Hematopoietic multipotent progenitor cell treated with erythropoietin and hydrocortisone succinate and interleukin-3 and kit ligand, for 15 days (in vitro differentiated cells): ENCODE results near the gene RASSF8.

ENCODE experiments used
- DNase-seq: peaks from one replicate; pipeline ENCODE4 v3.0.0-alpha.2; 2015; ENCODE audit warnings: low spot score

Gene RASSF8

DNA sequence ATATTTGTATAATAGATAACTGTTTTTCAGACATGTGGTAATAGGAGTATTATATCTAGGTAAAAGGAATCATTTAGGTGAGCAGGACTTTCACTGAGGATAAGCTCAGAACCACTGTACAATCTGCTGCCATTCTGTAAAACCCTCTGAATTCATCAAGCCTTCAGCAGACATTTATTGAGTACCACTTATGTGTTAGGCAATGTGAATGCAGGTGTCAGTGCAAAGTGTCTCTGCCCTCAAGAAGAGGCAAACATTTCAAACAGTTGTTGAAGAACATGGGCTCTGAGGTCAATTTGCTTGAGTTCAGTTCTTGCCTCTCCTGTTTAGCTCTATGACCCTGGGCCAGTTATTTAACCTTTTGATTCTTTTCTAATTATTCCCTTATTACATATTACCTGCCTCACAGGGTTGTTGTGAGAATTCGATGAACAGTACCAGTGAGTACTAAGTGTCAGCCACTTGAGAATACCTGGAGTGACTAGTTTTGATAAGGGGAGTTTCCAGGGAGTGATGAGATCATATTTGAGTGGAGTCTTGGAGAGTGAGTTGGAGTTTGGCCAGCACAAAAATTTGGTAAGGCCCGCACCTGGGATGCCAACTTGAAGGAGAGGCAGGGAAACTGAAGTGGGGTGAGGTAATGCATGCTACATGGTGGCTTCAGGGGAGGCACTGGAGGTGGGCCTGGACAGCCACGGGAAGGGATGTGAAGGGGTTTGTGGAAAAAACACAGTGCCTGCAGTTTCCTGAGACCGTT is 33.7 kb downstream of the RASSF8 start:
- DNase-seq = no peak

DNA sequence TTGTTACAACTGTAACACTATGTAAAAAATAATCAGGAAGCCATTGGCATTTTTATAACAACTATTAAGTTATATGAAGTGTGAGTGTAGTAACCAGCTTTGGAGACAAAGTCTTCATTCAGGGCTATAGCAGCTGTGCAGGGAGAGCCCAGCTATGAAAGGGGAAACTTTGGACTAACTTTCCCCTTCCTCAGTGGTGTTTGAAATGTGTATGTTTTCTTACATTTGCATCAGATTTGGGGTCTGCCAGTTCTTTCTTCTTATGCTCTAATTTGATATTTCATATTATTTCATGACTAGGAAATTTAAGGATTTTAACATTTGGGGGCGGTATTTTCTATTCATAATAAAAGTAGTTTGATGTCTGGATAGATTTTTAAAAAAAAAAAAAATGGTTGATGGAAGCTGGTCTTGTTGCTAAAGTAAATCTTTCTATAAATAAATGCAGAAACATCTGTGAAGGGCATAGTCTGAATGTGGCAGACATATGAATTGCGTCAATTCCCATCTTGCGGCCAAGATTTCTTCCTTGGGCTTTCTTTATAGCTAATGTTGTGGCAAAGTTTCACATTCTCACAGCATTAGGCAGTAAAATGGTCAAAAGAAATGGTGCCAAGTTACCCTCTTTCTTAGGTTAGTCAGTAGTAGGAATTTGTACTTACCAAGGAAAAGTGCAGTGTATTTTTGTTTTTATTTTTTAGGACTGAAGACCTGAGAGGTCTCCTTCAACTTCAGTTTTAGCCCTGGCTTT is 35.6 kb downstream of the RASSF8 start:
- DNase-seq = no peak

DNA sequence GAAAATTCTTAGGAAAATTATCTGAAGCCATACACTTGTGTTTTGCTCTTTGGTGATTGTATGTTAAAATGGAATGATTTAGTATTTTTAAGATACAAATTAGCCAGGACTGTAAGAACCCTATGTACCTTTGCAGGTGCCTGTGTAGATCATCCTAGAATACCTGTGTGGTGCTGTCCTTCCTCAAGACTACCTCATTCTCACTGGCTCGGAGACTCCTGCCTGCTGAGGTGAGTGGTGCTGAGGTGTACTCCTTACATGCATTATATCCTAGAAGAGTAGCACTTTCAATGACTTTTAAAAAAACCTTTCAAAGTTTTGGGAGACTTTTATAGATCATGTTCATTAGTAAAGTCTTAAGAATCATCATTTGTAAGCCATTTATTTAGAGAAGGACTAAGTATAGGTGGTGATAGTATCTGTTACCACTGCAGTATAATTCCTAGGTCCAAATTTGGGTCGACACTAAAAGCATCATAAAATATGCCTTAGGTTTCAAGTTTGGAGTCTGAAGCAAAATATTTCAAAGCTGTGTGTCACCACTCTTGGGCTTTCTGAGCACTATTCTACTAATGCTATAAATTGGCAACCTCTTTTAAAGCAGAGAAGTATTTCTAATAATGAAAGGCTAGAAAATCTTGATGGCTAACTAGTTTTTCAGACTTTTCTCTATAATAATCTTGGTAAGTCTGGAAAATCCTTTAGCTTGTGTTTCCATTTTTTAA is 36.6 kb downstream of the RASSF8 start:
- no peak for DNase-seq

DNA sequence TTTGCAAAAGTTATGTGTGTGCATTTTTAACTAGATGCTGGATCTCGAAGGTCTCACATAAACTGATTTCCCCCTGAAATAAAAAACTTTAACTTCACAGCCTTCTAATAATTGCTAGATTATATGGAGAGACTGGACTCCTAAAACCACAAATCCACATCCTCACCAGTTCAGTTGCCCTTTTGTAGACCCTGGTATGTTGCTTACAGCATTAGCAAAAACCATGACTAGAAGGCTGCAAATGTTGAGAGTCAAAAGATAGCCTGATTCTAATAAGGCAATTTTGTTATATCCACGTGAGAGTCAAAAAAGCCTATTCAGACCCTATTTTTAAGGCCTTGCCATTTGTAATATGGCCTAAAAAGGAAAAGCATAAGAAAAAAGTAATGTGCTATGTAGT is 37.4 kb downstream of the RASSF8 start:
- DNase-seq = no peak

DNA sequence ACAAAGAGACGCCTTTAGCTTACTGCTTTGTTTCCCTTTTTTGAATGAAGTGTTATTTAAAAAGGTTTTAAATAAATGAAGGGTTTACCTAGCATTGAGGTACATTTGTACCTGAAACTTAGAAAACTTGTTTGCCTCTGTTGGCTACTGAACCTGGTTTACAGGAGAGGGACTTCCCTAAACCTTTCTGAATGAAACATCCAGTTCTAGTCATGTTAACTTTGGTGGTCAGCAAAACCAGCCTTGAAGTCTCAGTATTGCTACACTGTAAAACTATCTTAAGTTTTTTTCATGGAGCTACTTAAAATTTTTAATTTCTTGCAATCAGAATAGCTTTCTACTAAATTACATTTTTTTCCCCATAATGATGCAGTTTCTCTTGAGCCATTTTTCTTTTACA is 38.2 kb downstream of the RASSF8 start:
- DNase-seq = no peak

DNA sequence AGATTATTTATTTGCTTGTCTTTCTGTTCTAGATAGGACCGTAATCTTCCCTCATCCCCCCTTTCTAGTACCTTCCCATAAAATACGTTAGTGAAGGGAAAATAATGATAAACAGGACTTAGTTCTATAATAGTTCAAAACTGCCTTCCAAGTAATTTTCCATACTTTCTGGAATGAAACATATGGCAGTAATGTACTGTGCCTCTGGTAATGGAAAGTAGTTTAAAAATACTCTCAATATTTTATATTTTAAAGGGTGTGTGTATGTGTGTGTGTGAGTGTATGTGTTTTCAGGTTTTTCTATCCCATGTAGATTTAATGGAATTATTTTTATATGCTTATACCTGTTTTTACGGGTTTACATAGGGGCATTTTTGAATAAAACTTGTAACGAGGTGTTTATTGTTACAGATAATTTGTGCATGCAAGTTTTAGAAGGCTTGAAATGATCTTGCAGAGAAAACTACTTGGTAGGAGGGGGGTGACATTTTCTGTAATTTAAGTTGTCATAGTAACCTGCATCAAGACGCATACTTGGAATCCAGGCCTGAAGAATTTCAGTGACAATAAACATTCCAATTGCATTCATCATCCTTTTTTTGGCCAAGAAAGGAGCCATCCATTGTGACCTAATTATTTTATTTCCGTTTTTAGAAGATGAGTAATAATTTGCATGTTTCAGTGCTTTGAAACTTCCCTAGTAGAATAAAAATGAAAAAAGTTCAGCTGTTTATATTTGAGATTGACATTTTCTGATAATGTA is 38.9 kb downstream of the RASSF8 start:
- no peak for DNase-seq

DNA sequence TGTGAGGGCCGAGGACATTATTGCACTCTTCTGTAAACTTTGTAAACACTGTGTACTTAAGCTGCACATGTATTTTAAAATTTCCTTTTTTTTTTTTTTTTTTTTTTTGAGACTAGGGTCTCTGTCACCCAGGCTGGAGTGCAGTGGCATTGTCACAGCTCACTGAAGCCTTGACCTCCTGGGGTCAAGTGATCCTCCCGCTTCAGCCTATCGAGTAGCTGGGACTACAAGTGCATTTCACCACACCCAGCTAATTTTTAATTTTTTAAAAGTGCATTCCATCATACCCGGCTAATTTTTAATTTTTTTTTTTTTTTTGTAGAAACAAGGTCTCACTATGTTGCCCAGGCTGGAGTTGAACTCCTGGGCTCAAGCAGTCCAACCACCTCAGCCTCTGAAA is 42.4 kb downstream of the RASSF8 start:
- no peak for DNase-seq

DNA sequence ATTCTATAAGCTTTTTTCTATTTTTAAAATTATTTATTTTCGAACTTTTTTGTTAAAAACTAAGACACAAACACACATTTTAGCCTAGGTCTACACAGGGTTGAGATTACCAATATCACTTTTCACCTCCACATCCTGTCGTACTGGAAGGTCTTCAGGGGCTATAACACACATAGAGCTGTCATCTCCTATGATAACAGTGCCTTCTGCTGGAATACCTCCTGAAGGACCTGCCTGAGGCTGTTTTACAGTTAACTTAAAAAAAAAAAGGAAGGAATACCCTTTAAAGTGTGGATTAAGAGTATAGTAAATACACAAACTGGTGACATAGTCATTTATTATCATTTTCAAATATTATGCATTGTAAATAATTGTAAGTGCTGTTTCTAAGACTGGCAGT is 43.0 kb downstream of the RASSF8 start:
- no peak for DNase-seq

DNA sequence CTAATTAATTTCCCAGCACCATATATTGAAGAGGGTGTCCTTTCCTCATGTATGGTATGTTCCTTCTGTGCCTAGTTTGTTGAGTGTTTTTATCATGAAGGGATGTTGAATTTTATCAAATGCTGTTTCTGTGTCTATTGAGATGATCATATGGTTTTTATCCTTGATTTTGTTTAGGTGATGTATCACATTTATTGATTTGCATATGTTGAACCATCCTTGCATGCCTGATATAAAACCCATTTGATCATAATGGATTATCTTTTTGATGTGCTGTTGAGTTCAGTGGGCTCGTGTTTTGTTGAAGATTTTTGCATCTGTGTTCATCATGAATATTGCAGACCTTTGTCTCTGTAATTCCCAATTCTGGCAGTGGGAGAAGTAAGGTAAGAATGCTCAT is 44.6 kb downstream of the RASSF8 start:
- no peak for DNase-seq

DNA sequence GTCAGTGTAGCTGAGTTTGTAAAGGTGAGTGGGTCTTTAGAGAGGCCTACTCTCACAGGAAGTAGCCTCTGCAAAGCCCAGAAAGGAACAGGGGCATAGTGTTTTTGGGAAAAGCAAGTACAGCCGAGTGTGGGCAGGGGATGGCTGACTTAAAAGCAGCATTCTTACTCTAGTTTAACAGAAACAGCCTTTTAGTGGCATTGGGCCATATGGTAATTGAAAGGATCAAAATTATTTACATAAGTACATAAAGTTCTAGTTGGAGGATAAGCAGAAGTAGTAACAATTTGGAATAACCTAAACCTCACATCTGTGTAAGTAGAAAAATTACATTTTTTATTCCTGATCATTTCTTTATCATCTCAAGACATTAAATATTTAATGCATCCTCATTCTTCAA is 49.1 kb downstream of the RASSF8 start:
- no peak for DNase-seq

DNA sequence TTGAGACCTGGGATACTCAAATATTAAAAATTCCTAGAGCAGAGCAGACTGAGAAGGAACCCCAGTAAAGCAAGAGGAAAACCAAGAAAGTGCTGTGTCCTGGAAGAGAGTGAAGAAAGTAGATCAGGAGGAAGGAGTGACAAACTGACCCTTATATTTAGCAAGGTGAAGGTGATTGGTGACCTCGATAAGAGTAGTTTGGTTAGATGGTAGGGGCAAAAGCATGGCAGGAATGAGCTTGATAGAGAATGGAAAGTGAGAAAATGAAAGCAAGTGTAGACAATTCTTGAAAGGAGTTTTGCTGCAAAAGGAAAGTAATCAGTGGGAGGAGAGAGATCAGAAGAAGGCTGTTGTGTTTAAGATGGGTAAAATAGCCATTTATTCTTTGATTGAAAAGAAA is 51.1 kb downstream of the RASSF8 start:
- DNase-seq = no peak

DNA sequence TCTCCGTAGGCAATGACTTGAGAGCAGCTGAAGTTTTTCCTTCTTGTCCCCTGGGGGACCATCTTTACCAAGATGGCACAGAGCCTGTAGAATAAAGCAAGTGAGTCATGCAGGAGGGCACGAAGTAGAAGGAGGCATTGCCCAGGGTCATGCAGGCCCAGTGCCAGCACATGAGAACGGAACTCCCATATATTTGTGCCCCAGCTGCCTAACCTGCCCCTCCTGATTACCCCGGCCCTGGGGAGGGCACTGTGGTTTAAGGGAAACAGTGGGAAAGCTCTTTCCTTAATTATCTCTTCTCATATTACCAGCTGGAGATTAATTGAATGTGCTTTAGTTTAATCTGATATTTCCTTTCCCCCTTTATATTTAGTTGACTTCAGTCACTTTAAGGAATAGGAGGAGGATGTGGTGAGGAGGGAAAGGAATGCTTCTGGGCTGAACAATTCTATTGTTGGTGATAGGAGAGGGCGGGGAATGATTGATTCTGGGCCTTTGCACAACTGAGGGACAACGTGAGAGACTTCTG is 51.9 kb downstream of the RASSF8 start:
- DNase-seq = no peak

DNA sequence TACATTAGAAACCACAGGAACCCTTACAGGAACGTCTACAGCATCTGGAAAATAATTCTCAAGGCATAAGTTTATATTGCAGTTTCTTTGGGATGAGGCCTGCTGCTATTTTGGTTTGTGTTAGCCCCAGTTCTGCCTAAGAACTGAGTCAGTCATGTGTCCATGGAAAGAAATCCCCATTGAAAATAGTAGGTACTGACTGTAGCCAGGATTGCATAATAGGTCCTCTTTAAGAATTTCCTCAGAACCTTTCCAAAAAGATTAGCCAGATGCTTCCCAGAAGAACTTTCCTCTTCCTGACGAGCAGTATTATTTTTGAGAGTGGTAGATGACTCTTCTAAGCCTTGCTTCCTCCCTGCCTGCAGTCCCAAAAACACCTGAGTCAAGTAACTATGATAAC is 52.6 kb downstream of the RASSF8 start:
- DNase-seq = no peak

DNA sequence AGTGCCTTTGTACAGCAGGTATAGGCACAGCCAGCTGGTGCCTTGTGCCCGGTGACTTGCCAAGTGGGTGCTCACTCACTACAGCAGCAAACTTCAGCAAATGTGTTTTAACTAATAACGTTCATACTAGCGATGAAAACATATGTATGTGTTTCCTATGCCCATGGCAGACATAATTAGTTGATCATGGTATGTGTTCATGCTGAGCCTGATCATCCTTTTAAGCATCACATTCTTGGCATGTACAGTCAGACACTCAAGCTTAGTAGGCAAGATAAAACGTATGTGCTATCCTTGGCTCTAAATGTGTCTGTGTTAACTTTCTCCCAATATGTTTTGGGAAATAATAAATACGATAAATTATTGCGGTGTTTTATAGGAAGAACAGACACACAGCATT is 55.6 kb downstream of the RASSF8 start:
- DNase-seq = no peak

DNA sequence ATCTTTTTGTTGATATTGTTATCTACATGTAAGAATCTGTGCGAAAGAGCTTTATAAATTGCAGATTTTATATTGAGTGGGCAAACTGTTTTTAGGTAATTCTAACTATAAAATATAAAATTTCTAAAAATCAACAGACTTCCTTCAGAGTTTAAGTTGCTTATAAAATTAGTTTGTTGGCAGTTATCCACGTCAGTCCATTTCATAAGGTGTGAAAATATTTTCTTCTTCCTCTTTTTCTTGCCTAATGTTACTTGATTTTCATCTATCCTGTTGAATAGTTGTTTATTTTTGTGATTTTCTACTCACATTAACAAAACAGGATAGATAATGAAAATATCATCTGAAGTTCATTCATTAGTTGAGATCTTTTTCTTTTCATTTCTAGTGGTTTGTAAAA is 58.0 kb downstream of the RASSF8 start:
- DNase-seq = no peak

DNA sequence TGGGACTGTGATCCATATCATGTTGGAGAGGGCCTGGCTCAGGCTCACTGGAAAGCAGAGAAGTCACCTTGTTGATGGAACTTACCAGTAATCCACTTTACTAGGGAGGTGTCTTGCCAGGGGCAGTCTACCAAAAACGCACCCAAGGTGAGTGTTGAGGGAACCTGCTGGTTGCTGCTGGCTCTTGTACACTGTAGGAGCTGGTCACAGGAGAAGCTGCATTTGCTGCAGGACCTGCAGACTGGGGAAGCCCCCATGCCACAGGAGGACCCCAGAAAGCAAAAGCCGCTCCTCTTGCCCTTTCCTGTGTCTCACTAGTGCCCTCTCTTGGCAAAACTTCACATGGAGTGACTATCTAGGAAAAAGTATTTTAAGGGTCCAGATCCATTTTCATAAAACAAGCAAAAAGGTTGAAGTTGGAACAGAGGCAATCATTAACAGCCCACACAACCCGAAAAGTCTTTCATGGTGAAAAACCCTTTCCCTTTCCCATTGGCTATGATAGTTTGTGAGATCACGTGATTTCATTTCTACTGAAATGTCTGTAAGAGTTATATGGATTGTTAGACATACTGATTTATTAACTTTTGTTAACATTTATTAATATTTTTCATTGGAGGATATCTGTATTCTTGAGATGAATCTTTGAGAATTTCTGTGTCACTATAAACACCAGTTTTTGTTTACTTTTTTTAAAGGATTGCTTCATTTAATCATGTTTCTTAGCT is 59.2 kb downstream of the RASSF8 start:
- no peak for DNase-seq

DNA sequence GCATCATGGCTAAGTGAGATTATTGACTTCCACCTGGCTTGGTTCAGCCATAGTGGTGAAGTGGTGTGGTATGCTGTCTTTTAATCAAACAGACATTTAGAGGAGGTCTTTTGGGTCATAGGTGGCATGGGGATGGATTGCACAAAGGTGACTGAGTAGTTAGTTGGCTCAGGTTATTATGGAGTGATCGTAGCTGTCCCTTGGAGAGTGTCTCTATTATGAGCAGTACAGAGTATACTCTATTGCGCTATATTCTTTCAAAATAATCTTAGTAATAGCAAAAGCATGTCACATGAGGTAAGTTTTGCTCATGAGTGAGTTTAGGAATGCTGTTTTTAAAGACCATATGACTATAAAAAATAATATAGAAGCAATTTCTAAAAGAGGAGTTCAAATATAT is 60.4 kb downstream of the RASSF8 start:
- DNase-seq = no peak

DNA sequence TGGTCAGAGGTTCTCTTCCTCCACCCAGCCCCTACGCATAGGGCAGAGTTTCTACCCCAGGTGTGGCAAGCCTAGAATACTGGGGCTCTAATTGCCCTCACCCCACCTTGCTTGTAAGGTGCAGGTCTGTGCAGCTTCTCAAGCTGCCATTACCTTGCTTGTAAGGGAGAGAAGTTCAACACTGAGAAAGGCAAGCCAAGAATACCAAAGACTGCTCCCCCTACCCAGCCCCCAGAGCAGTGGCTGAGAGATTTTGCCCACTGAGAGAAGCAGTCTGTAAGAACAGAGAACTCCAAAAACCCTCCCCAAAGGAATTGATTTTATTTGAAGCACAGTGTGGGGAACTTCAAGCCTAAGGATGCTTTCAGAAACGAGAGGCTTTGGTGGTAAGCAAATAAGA is 63.1 kb downstream of the RASSF8 start:
- DNase-seq = no peak

DNA sequence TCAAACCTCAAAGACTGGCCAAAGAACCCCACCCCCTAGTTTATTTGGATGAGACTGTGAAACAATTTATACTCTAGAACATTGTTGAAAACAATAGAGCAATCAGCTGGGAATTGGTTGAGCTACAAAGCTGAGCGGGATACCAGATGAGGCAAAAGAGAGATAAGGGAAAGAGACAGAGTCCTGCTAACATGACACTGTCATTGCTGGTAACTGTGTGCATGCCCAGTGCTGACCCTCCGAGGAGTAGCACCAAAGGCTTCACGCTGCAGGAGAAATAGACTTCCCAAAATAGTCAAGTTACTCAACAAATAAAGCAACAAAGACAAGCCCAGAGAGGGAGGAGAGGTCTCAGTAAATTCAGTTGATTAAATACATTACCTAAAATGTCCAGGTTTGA is 63.6 kb downstream of the RASSF8 start:
- DNase-seq = no peak

DNA sequence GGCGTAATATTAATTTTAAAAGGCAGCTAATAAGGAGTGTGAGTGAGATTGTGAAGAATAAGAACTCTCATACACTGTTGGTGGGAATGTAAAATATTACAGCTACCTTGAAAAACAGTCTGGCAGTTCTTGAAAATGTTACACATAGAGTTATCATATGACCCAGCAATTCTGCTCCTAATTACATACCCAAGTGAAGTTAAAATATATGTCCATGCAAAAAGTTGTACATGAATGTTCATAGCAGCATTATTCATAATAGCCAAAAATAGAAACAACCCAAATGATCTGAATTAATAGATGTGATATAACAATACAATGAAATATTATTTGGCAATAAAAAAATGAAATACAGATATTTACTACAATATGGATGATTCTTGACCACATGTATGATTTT is 68.2 kb downstream of the RASSF8 start:
- no peak for DNase-seq

DNA sequence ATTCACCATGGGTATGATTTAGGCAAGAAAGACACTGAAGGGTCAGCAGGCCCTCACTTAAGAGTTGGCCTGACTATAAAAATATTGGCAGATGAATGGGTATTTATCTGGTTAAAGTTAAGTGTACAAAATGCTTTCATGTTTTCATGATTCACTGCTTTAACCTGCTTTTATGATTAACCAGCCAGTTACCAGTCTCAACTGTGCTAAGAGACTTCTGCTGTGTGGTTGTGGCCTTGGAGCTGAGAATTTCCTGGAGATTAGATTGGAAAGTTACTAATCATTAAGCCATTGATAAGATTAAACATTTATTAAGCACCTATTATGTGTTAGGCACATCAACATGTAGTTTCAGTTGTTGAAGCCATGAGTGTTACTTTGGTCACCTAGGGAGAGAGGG is 68.9 kb downstream of the RASSF8 start:
- DNase-seq = no peak
